Measurements from ENCODE around the gene STX11.
"Not testable (repeated sequence)": the region's sequence is repeated elsewhere in the genome, so short reads cannot be mapped to it uniquely, and the experiment has no call there.

- not testable (repeated sequence) for TF ChIP-seq CTCF, POLR2AphosphoS5 (IDR thresholded peaks at IDR 0.05)
Observed at GRCh38 chr6:144180354-144180753, 30.0 kb downstream of the STX11 start.

Measured in breast epithelium (tissue), 3 donors.